ENCODE data around the gene EEF1AKMT1. TPM values are rescaled to one million over a fixed set of nuclear protein-coding genes. Genes with fewer than 3 reads are reported as not detected.

The EEF1AKMT1 gene
- total RNA-seq, 2 experiments from 2014 or later, result 18.7 to 19.6 TPM

DNA sequence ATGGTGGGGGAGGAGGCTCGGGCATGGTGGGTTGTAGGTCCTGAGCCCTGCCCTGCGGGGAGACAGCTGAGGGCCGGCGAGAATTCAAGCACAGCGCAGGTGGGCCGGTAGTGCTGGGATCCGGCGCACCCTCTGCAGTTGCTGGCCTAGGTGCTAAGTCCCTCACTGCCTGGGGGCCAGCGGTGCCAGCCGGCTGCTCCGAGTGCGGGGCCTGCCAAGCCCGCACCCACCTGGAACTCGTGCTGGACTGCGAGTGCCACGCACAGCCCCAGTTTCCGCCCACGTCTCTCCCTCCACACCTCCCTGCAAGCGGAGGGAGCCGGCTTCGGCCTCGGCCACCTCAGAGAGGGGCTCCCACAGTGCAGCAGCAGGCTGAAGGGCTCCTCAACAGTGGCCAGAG lies 33.7 kb downstream of the EEF1AKMT1 start:
- ChIA-PET POLR2A (no interaction called here), CTCF (no interaction called here)
- no peaks in the 10 kb centered on the region for H3K4me1 Mint-ChIP-seq (ENCODE audit: low read depth)
- TF ChIP-seq, protein P1, sequence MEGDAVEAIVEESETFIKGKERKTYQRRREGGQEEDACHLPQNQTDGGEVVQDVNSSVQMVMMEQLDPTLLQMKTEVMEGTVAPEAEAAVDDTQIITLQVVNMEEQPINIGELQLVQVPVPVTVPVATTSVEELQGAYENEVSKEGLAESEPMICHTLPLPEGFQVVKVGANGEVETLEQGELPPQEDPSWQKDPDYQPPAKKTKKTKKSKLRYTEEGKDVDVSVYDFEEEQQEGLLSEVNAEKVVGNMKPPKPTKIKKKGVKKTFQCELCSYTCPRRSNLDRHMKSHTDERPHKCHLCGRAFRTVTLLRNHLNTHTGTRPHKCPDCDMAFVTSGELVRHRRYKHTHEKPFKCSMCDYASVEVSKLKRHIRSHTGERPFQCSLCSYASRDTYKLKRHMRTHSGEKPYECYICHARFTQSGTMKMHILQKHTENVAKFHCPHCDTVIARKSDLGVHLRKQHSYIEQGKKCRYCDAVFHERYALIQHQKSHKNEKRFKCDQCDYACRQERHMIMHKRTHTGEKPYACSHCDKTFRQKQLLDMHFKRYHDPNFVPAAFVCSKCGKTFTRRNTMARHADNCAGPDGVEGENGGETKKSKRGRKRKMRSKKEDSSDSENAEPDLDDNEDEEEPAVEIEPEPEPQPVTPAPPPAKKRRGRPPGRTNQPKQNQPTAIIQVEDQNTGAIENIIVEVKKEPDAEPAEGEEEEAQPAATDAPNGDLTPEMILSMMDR (IDR thresholded peaks at IDR 0.05), result no peak
- H3K27me3 Mint-ChIP-seq, result no peaks in the 10 kb centered on the region
- peaks cover 21% of the 10 kb centered on the region for H3K36me3 Mint-ChIP-seq (ENCODE audit: low read depth)
- intact Hi-C loops (cut with micrococcal nuclease), result no loop called here
- H3K9me3 Mint-ChIP-seq, result peaks cover 7% of the 10 kb centered on the region
- no peak overlapping the region for H3K4me3 Mint-ChIP-seq
- DNase-seq, result no peak
- H3K27ac Mint-ChIP-seq, result no peak overlapping the region
- no peak for ATAC-seq

DNA sequence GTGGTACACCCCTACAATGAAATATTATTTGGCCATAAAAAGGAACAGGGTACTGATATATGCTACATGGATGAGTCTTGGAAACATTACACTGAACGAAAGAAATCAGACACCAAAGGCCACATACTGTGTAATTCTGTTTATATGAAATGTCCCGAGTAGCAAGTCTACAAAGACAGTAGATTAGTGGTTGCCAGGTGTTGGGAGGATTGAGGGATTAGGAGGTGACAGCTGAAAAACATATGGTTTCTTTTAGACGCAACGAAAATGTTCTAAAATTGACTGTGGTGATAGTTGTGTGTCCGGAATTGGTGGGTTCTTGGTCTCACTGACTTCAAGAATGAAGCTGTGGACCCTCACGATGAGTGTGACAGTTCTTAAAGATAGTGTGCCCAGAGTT lies 35.1 kb downstream of the EEF1AKMT1 start:
- ChIA-PET POLR2A (no interaction called here), CTCF (no interaction called here)
- H3K27ac Mint-ChIP-seq, result no peak overlapping the region
- peaks cover 18% of the 10 kb centered on the region for H3K36me3 Mint-ChIP-seq (ENCODE audit: low read depth)
- TF ChIP-seq, protein P1 (IDR thresholded peaks at IDR 0.05), result no peak
- no peak for ATAC-seq
- H3K27me3 Mint-ChIP-seq, result no peaks in the 10 kb centered on the region
- no peak overlapping the region for H3K4me3 Mint-ChIP-seq
- no peak for DNase-seq
- no peaks in the 10 kb centered on the region for H3K4me1 Mint-ChIP-seq (ENCODE audit: low read depth)
- intact Hi-C loops (cut with micrococcal nuclease), result no loop called here
- peaks cover 5% of the 10 kb centered on the region for H3K9me3 Mint-ChIP-seq

- CTCF ChIA-PET, result no interaction called here
- intact Hi-C loops (cut with micrococcal nuclease), result no loop called here
- H3K9me3 Mint-ChIP-seq, result no peaks in the 10 kb centered on the region
- H3K27ac Mint-ChIP-seq, result no peak overlapping the region
- H3K27me3 Mint-ChIP-seq, result no peaks in the 10 kb centered on the region
- H3K4me3 Mint-ChIP-seq, result no peak overlapping the region
- H3K36me3 Mint-ChIP-seq (ENCODE audit: low read depth), result peaks cover 18% of the 10 kb centered on the region
- TF ChIP-seq, protein P1 (IDR thresholded peaks at IDR 0.05), result no peak
- H3K4me1 Mint-ChIP-seq (ENCODE audit: low read depth), result no peaks in the 10 kb centered on the region
- no peak for DNase-seq
- POLR2A ChIA-PET, result no interaction called here
- ATAC-seq, result no peak
Observed at GRCh38 chr13:20729633-20730585, 43.9 kb downstream of the EEF1AKMT1 start.

DNA sequence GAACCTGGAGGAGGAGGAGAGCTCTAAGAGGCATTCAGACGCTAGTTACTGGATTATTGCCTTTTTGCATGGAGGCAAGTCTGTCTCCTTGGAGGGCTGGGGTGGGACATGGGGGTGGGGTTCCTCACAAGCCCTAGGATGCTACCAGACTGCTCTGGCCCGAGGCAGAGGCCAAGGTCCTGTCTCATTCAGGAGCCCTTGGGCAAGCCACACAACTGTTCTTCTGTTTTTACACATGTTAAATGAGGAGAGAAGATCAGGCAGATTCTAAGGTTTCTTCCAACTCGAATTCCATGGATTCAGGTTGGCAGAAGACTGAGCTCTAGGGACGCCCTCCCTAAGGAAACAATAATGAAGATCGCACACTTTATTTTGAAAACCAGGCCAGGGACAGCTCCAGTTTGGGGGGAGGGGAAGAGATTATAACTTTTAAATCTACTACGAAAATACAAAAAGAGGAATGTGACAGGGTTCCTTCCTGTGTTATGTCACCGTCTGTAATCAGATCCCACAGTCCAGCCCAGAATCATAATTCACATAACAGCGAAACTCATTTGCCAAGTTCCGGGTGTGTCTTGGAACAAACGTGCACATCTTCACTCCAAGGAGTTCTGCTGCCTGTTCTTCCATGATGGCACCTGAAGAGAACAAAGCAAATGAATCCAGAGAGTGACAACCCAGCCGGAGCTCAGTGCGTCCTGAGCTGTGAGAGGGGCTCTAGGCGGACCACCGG lies 45.0 kb downstream of the EEF1AKMT1 start:
- no peak overlapping the region for H3K27ac Mint-ChIP-seq
- H3K4me3 Mint-ChIP-seq, result no peak overlapping the region
- H3K4me1 Mint-ChIP-seq (ENCODE audit: low read depth), result no peaks in the 10 kb centered on the region
- peaks cover 18% of the 10 kb centered on the region for H3K36me3 Mint-ChIP-seq (ENCODE audit: low read depth)
- DNase-seq (no peak), ATAC-seq (no peak)
- no peaks in the 10 kb centered on the region for H3K9me3 Mint-ChIP-seq
- intact Hi-C loops (cut with micrococcal nuclease), result no loop called here
- ChIA-PET CTCF (no interaction called here), POLR2A (interaction anchor here (0.7 kb wide), 1 partner anchor 92 kb away, joined by 3 read pairs; no protein-coding TSS in a partner anchor)
- H3K27me3 Mint-ChIP-seq, result no peaks in the 10 kb centered on the region
- TF ChIP-seq, protein P1 (IDR thresholded peaks at IDR 0.05), result no peak

GRCh38 chr13:20727856-20728255 lies 45.9 kb downstream of the EEF1AKMT1 start:
- H3K27ac Mint-ChIP-seq, result no peak overlapping the region
- intact Hi-C loops (cut with micrococcal nuclease), result no loop called here
- POLR2A ChIA-PET, result no interaction called here
- ATAC-seq, result no peak
- peaks cover 1% of the 10 kb centered on the region for H3K4me1 Mint-ChIP-seq (ENCODE audit: low read depth)
- CTCF ChIA-PET, result no interaction called here
- no peak for DNase-seq
- H3K4me3 Mint-ChIP-seq, result no peak overlapping the region
- peaks cover 2% of the 10 kb centered on the region for H3K27me3 Mint-ChIP-seq
- TF ChIP-seq, protein P1 (IDR thresholded peaks at IDR 0.05), result no peak
- no peaks in the 10 kb centered on the region for H3K9me3 Mint-ChIP-seq
- H3K36me3 Mint-ChIP-seq (ENCODE audit: low read depth), result peaks cover 18% of the 10 kb centered on the region

All from activated CD8-positive, alpha-beta T cell treated with anti-CD3 and anti-CD28 coated beads for 36 hours (primary cell).